GM12864 (cell line): ENCODE results near the gene DENND5A.

Experiments
- DNase-seq: peaks from one replicate; pipeline ENCODE4 v3.0.0-alpha.2; 2011; ENCODE audit warnings: low read depth
- H3K4me3 ChIP-seq: 2 replicates; pipeline ENCODE4 v1.5.1; 2011; ENCODE audit warnings: mild to moderate bottlenecking, low read depth, low read length, control low read depth
- TF ChIP-seq, protein P1 (sequence below): IDR thresholded peaks from 2 replicates; pipeline ENCODE4 v1.5.1; 2011; ENCODE audit warnings: low read depth, mild to moderate bottlenecking, moderate library complexity, low read length, control low read depth, inconsistent platforms; ENCODE audit errors: missing control alignments

Gene DENND5A

DNA sequence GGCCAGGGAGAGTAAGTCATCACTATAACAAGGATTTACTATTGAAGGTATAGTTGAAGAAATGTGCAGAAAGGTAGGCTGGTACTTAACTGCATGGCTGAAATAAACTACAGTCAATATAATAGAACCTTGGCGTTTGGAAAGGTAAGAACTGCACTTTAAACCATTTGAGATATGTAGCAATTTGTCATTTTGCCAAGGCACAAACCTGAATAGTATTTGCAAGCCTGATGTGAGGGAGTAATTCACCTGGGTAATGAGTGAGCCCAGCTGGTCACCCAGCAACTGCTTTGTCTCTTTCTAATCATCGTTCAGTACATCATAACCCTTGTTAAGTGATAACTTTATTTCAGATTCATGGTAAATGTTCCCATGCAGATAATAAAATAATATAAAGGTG, 111.5 kb downstream of the DENND5A start:
- DNase-seq: no peak
- no peak overlapping the region for H3K4me3 ChIP-seq
- TF ChIP-seq, protein P1, sequence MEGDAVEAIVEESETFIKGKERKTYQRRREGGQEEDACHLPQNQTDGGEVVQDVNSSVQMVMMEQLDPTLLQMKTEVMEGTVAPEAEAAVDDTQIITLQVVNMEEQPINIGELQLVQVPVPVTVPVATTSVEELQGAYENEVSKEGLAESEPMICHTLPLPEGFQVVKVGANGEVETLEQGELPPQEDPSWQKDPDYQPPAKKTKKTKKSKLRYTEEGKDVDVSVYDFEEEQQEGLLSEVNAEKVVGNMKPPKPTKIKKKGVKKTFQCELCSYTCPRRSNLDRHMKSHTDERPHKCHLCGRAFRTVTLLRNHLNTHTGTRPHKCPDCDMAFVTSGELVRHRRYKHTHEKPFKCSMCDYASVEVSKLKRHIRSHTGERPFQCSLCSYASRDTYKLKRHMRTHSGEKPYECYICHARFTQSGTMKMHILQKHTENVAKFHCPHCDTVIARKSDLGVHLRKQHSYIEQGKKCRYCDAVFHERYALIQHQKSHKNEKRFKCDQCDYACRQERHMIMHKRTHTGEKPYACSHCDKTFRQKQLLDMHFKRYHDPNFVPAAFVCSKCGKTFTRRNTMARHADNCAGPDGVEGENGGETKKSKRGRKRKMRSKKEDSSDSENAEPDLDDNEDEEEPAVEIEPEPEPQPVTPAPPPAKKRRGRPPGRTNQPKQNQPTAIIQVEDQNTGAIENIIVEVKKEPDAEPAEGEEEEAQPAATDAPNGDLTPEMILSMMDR: no peak

DNA sequence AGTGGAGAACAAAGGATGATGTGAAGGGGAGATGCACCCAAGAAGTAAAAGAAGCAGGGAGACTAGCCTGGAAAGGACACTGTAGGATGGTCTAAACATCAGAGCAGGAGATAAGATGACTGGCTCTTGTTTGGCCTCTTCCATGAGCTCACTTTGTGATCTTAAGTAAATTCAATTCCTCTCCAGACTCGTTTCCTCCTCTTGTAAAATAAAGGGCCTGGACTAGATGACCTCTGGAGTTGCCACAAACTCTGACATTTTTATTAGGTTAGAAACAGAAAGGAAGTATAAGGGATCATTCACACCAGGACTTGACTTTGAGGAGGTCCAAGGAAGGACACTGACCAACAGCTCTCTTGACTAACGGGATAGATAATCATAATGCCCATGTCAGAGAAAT, 113.5 kb downstream of the DENND5A start:
- no peak overlapping the region for H3K4me3 ChIP-seq
- no peak for DNase-seq
- TF ChIP-seq, protein P1: no peak

DNA sequence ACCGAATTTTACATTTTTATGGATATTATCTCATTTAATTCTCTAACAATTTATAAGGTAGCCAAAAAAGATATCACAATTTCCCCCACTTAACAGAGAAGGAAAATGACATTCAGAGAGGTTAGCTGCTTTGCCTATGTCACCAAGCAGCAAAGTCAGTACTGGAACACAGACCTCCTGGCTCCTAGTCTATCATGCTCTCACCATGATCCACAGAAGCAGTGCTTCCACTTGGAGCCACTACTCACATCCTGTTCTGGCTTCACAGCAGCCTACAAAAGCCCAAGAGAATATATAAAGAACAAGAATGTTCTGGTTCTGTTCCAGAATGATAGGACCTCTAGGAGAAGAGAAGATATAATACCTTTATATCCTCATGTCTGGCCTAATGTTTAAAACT, 114.2 kb downstream of the DENND5A start:
- TF ChIP-seq, protein P1: no peak
- H3K4me3 ChIP-seq: no peak overlapping the region
- DNase-seq: no peak

DNA sequence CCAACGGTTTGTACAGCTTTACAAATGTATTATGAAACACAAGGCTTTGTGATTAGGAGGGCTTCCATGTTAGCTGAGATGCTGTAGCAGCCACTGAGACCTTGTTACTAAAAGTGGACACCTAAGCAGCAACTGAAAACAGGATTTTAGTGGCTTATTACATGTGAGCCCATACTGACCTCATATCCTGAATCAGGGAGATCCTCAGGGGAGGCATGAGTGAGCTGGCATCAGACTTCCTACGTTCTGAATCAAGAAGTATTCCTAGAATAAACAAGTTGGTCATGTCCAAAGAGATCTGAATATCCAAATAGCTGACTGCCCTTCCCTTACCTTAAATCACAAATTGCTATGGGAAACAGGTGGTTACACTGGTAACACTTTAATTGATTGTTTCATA, 114.6 kb downstream of the DENND5A start:
- H3K4me3 ChIP-seq: no peak overlapping the region
- no peak for DNase-seq
- TF ChIP-seq, protein P1: no peak

DNA sequence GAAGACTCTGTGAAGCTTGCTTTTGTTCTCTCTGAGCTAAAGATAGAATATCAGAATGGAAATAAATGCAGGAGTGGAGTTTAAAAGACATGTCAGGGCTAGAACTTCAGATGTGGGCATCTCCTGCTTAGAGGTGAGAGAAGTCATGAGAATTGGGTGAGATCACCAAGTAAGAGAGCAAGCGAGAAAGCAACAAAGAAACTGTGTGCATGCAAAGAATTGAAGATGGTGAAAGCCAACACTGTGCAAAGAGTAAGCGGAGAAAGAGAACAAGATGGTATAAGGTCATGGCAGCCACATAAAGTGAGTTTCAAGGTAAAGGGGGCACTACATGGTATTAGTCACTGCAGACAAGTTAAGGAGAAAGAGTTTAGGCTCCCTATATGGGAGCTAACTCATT, 116.4 kb downstream of the DENND5A start:
- H3K4me3 ChIP-seq: no peak overlapping the region
- no peak for DNase-seq
- TF ChIP-seq, protein P1: no peak

DNA sequence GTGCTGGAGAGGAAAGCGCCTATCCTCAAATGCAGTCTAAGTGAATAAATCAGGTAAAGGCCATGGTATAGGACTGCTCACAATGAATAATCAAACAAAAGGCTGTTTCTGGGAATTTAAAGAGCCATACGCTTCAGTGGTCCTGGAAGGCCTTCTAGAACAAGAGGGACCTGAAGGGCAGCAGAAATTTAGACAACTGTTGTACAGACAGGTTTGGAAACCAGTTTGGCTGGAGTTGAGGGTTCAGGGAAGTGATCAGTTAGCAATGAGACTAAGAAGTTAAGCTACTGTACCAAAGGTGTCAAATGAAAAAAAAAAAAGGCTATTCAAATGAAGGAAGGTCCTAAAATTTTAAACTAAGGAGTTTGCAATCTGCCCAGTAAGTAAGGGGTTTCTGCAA, 117.1 kb downstream of the DENND5A start:
- no peak overlapping the region for H3K4me3 ChIP-seq
- no peak for DNase-seq
- TF ChIP-seq, protein P1: no peak

DNA sequence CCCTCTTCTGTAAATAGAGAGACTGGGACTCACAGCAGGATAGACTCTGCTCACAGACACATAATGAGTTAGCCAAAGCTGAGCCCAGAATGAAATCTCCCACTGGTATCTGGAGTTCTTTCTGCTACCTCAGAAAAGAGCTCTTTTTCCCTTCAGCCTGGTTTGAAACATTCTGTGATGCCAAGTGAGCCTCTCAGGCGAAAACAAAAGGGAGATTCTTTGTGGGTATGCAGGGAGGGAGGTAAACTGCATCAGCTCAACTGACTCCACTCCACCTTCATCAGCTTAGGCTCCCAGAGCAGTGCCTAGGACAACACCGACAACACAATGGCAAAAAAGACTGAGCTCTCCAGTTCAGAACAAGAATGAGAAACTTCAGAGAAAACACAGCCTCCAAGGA, 118.7 kb downstream of the DENND5A start:
- TF ChIP-seq, protein P1: no peak
- no peak overlapping the region for H3K4me3 ChIP-seq
- no peak for DNase-seq
